Keratinocyte (primary cell): ENCODE data around the gene TNFAIP3. TPM values are rescaled to one million over a fixed set of nuclear protein-coding genes. Genes with fewer than 3 reads are reported as not detected.

Experiments
- DNase-seq: peaks from one replicate; pipeline ENCODE4 v3.0.0-alpha.2; 2011; ENCODE audit warnings: low read depth, missing footprints, low spot score
- FAIRE-seq: peaks from 2 replicates; lab custom pipeline; 2011; peaks lifted over from hg19 to GRCh38; lab: Jason Lieb, UNC
- H2AFZ ChIP-seq: 2 replicates; pipeline ENCODE4 v1.6.0; 2012; ENCODE audit warnings: low read length, control low read depth, inconsistent platforms; ENCODE audit not compliant: control insufficient read depth
- H3K27ac ChIP-seq: 2 replicates; pipeline ENCODE4 v1.5.1; 2011; ENCODE audit warnings: low read length; ENCODE audit not compliant: control insufficient read depth, insufficient read depth
- H3K27me3 ChIP-seq: 3 replicates; pipeline ENCODE4 v1.6.0; 2011; ENCODE audit warnings: low read length; ENCODE audit not compliant: control insufficient read depth, insufficient read depth; ENCODE audit errors: extremely low read depth
- H3K36me3 ChIP-seq, 2 experiments: 2 replicates in 1 of 2; 3 replicates in 1 of 2; pipeline ENCODE4 v1.5.1; 2011; ENCODE audit warnings: low read length in 2 of 2, mild to moderate bottlenecking in 1 of 2; ENCODE audit not compliant: control insufficient read depth in 2 of 2, insufficient read depth in 2 of 2; ENCODE audit errors: extremely low read depth in 1 of 2
- H3K4me1 ChIP-seq: 3 replicates; pipeline ENCODE4 v1.5.1; 2011; ENCODE audit warnings: low read length; ENCODE audit not compliant: control insufficient read depth, insufficient read depth; ENCODE audit errors: extremely low read depth
- H3K4me2 ChIP-seq: 3 replicates; pipeline ENCODE4 v1.6.0; 2011; ENCODE audit warnings: low read depth, low read length; ENCODE audit not compliant: control insufficient read depth, insufficient read depth; ENCODE audit errors: extremely low read depth
- H3K4me3 ChIP-seq, 3 experiments: fragments of 200-600 bp in 1 of 3; sonication (generic) in 1 of 3; 2 replicates in 2 of 3; 3 replicates in 1 of 3; pipeline ENCODE4 v1.5.1; 2011 to 2016; ENCODE audit warnings: low read length in 3 of 3, mild to moderate bottlenecking in 3 of 3, control low read depth in 2 of 3, inconsistent platforms in 1 of 3, low read depth in 1 of 3, mixed read lengths in 1 of 3, mixed run types in 1 of 3, moderate library complexity in 1 of 3; ENCODE audit not compliant: control insufficient read depth in 2 of 3, insufficient read depth in 2 of 3; ENCODE audit errors: extremely low read depth in 1 of 3
- H3K79me2 ChIP-seq: 2 replicates; pipeline ENCODE4 v1.6.0; 2012; ENCODE audit warnings: low read length; ENCODE audit not compliant: control insufficient read depth, insufficient read depth
- H3K9ac ChIP-seq: 3 replicates; pipeline ENCODE4 v1.6.0; 2011; ENCODE audit warnings: low read length; ENCODE audit not compliant: control insufficient read depth, insufficient read depth; ENCODE audit errors: extremely low read depth
- H3K9me1 ChIP-seq: 3 replicates; pipeline ENCODE4 v1.6.0; 2011; ENCODE audit warnings: low read length; ENCODE audit not compliant: control insufficient read depth, insufficient read depth; ENCODE audit errors: extremely low read depth
- H3K9me3 ChIP-seq: 2 replicates; pipeline ENCODE4 v1.5.1; 2012; ENCODE audit warnings: low read depth, low read length; ENCODE audit not compliant: control insufficient read depth
- H4K20me1 ChIP-seq: 3 replicates; pipeline ENCODE4 v1.6.0; 2011; ENCODE audit warnings: low read length; ENCODE audit not compliant: control insufficient read depth, insufficient read depth; ENCODE audit errors: extremely low read depth
- CTCF ChIP-seq, 3 experiments: IDR thresholded peaks in 1 of 3; conservative IDR thresholded peaks in 1 of 3; optimal IDR thresholded peaks in 1 of 3; 2 replicates in 2 of 3; 3 replicates in 1 of 3; pipeline versions ENCODE3 to v1.5.1; 2011; ENCODE audit warnings: low read length in 3 of 3, mild to moderate bottlenecking in 3 of 3, moderate library complexity in 2 of 3, control low read depth in 1 of 3, inconsistent platforms in 1 of 3; ENCODE audit not compliant: insufficient read depth in 2 of 3; ENCODE audit errors: extremely low read depth in 1 of 3
- EZH2 ChIP-seq: IDR thresholded peaks from one replicate; pipeline ENCODE4 v1.6.1; 2012; ENCODE audit warnings: inconsistent platforms, mild to moderate bottlenecking, low read length, moderate library complexity
- dilution Hi-C: fragments of 300-500 bp; cut with MboI; formaldehyde crosslinking; loops from one replicate; pipeline ENCODE4 v1.7.0; 2020; ENCODE audit warnings: low sequenced_read_pairs; ENCODE audit not compliant: extremely low pct_ligation_motif_present
- polyA plus RNA-seq, 5 experiments: library from polyadenylated mRNA; depleted of rRNA in 3 of 5; stranded (reverse) in 3 of 5; stranded (forward) in 1 of 5; unstranded in 1 of 5; fragments of >200 nt; gene quantifications; 1 replicate in 1 of 5; 2 replicates in 3 of 5; 3 replicates in 1 of 5; pipeline versions ENCODE4 v1.2.1 to v1.2.3, GENCODE V29; 2011 to 2012; ENCODE audit warnings: missing spikeins in 2 of 5, low read depth in 1 of 5, low replicate concordance in 1 of 5

TNFAIP3 gene
- polyA plus RNA-seq, 1 donor (not counting 4 experiments of a cell fraction or from before 2014, with no cell fraction given): 141 TPM

GRCh38 chr6:137870744-137871247 lies 3.7 kb downstream of the TNFAIP3 start:
- peak overlapping the region; percentile 90 for H3K27ac ChIP-seq
- H2AFZ ChIP-seq: no peak overlapping the region
- TF ChIP-seq EZH2: no peak
- peak in 2 of 3 experiments; percentile 35 to 39 for TF ChIP-seq CTCF (optimal IDR thresholded peaks at IDR 0.05 in 1 of 3, IDR thresholded peaks at IDR 0.05 in 1 of 3, conservative IDR thresholded peaks at IDR 0.05 in 1 of 3; ENCODE audit: extremely low read depth in 1 of 3, insufficient read depth in 2 of 3, low read length in 3 of 3)
- peak overlapping the region; percentile 76 to 89 (median 84) for H3K4me3 ChIP-seq
- H4K20me1 ChIP-seq: peaks cover 3% of the 10 kb centered on the region
- DNase-seq (no peak), FAIRE-seq (no peak)
- peak overlapping the region; percentile 95 for H3K4me2 ChIP-seq
- peaks cover 54% of the 10 kb centered on the region for H3K4me1 ChIP-seq
- peak overlapping the region; percentile 96 for H3K9ac ChIP-seq
- H3K27me3 ChIP-seq: no peaks in the 10 kb centered on the region
- peaks cover 22 to 30% of the 10 kb centered on the region in 2 experiments for H3K36me3 ChIP-seq
- dilution Hi-C loops: no loop called here
- no peaks in the 10 kb centered on the region for H3K9me1 ChIP-seq
- H3K79me2 ChIP-seq: peaks cover 67% of the 10 kb centered on the region
- no peaks in the 10 kb centered on the region for H3K9me3 ChIP-seq

GRCh38 chr6:137871291-137871690 lies 4.2 kb downstream of the TNFAIP3 start:
- no peak for TF ChIP-seq EZH2
- TF ChIP-seq CTCF (optimal IDR thresholded peaks at IDR 0.05 in 1 of 3, IDR thresholded peaks at IDR 0.05 in 1 of 3, conservative IDR thresholded peaks at IDR 0.05 in 1 of 3; ENCODE audit: extremely low read depth in 1 of 3, insufficient read depth in 2 of 3, low read length in 3 of 3): no peak
- peaks cover 25 to 33% of the 10 kb centered on the region in 2 experiments for H3K36me3 ChIP-seq
- no peak for DNase-seq
- H3K9ac ChIP-seq: peak overlapping the region; percentile 96
- dilution Hi-C loops: no loop called here
- no peaks in the 10 kb centered on the region for H3K9me1 ChIP-seq
- peaks cover 69% of the 10 kb centered on the region for H3K79me2 ChIP-seq
- H3K9me3 ChIP-seq: no peaks in the 10 kb centered on the region
- H3K27me3 ChIP-seq: no peaks in the 10 kb centered on the region
- H3K4me2 ChIP-seq: peak overlapping the region; percentile 95
- peak overlapping the region; percentile 76 to 89 (median 84) for H3K4me3 ChIP-seq
- H4K20me1 ChIP-seq: peaks cover 3% of the 10 kb centered on the region
- no peak for FAIRE-seq
- H3K27ac ChIP-seq: peak overlapping the region; percentile 90
- H2AFZ ChIP-seq: no peak overlapping the region
- H3K4me1 ChIP-seq: peaks cover 49% of the 10 kb centered on the region
